SK-N-SH (cell line): ENCODE results near the gene NR6A1. TPM values are rescaled to one million over a fixed set of nuclear protein-coding genes. Genes with fewer than 3 reads are reported as not detected.

Experiments used
- CTCF ChIA-PET: fragments of 300-600, 350-600 bp; formaldehyde crosslinking; extraction: SDS; loops from one replicate; lab custom pipeline; 2021; lab: Yijun Ruan, JAX
- POLR2A ChIA-PET: fragments of 350-600 bp; sonication (Branson Sonifier 250); formaldehyde crosslinking; extraction: SDS; loops from one replicate; lab custom pipeline; 2020; ENCODE audit warnings: antibody characterized with exemption, inconsistent platforms; lab: Yijun Ruan, JAX
- DNase-seq: peaks from one replicate; pipeline ENCODE4 v3.0.0; 2012
- H2AFZ ChIP-seq: fragments of 200-600 bp; sonication (generic); 2 replicates; pipeline ENCODE4 v1.8.1; 2016; ENCODE audit warnings: antibody characterized with exemption, mild to moderate bottlenecking, low read depth
- H3F3A ChIP-seq: fragments of 200-600 bp; sonication (generic); replicated peaks from 2 replicates; pipeline ENCODE3; 2016; ENCODE audit warnings: antibody characterized with exemption, mild to moderate bottlenecking; ENCODE audit not compliant: insufficient read depth
- H3K27ac ChIP-seq, 2 experiments: fragments of 200-500 bp in 1 of 2; fragments of 200-600 bp in 1 of 2; sonication (Bioruptor generic) in 1 of 2; sonication (generic), shearing (Covaris generic) in 1 of 2; 2 replicates each; pipeline versions ENCODE4 v1.5.1 to v1.6.1; 2014 to 2016; ENCODE audit warnings: low read depth in 2 of 2, inconsistent platforms in 1 of 2, low read length in 1 of 2, mild to moderate bottlenecking in 1 of 2, mixed read lengths in 1 of 2
- H3K27me3 ChIP-seq: fragments of 200-600 bp; sonication (generic), shearing (Covaris generic); 2 replicates; pipeline ENCODE4 v1.6.1; 2016; ENCODE audit warnings: mixed run types; ENCODE audit not compliant: insufficient read depth
- H3K36me3 ChIP-seq, 2 experiments: fragments of 200-500 bp in 1 of 2; fragments of 200-600 bp in 1 of 2; sonication (Bioruptor generic) in 1 of 2; sonication (generic) in 1 of 2; replicated peaks in 1 of 2; 2 replicates each; pipeline versions ENCODE3 to v1.5.1; 2014 to 2016; ENCODE audit warnings: low read length in 1 of 2, mild to moderate bottlenecking in 1 of 2; ENCODE audit not compliant: insufficient read depth in 2 of 2, control insufficient read depth in 1 of 2
- H3K4me1 ChIP-seq, 2 experiments: fragments of 200-500 bp in 1 of 2; fragments of 200-600 bp in 1 of 2; sonication (Bioruptor generic) in 1 of 2; sonication (generic), shearing (Covaris generic) in 1 of 2; 2 replicates each; pipeline versions ENCODE4 v1.5.1 to v1.6.1; 2014 to 2016; ENCODE audit warnings: low read depth in 1 of 2, low read length in 1 of 2, mixed run types in 1 of 2; ENCODE audit not compliant: insufficient read depth in 2 of 2, control insufficient read depth in 1 of 2
- H3K4me2 ChIP-seq: fragments of 200-600 bp; sonication (generic), shearing (Covaris generic); 2 replicates; pipeline ENCODE4 v1.6.1; 2017; ENCODE audit warnings: mixed run types
- H3K4me3 ChIP-seq, 2 experiments: fragments of 200-500 bp in 1 of 2; fragments of 200-600 bp in 1 of 2; sonication (Bioruptor generic) in 1 of 2; sonication (generic), shearing (Covaris generic) in 1 of 2; 2 replicates each; pipeline versions ENCODE4 v1.5.1 to v1.8.1; 2014 to 2016; ENCODE audit warnings: low read depth in 2 of 2, inconsistent platforms in 1 of 2, low read length in 1 of 2, mild to moderate bottlenecking in 1 of 2, mixed read lengths in 1 of 2, moderate library complexity in 1 of 2
- H3K79me2 ChIP-seq: fragments of 200-600 bp; sonication (generic); 2 replicates; pipeline ENCODE4 v1.8.1; 2017; ENCODE audit warnings: mild to moderate bottlenecking; ENCODE audit not compliant: insufficient read depth
- H3K9ac ChIP-seq: fragments of 200-600 bp; sonication (generic); 2 replicates; pipeline ENCODE4 v1.6.1; 2017; ENCODE audit warnings: mixed run types
- H3K9me2 ChIP-seq: fragments of 200-600 bp; sonication (generic); 2 replicates; pipeline ENCODE4 v1.6.1; 2017; ENCODE audit warnings: mixed run types
- H3K9me3 ChIP-seq: fragments of 200-600 bp; sonication (generic); 2 replicates; pipeline ENCODE4 v1.6.1; 2017; ENCODE audit warnings: mixed run types, mild to moderate bottlenecking, moderate library complexity
- H4K20me1 ChIP-seq: fragments of 200-600 bp; sonication (generic); 2 replicates; pipeline ENCODE4 v1.6.1; 2017; ENCODE audit warnings: mild to moderate bottlenecking, mixed run types; ENCODE audit not compliant: insufficient read depth
- CTCF ChIP-seq: fragments of 200-600 bp; sonication (generic); IDR thresholded peaks from 2 replicates; pipeline ENCODE4 v1.6.1; 2017; ENCODE audit warnings: antibody characterized with exemption, mild to moderate bottlenecking, moderate library complexity
- ELF1 ChIP-seq: IDR thresholded peaks from 2 replicates; pipeline ENCODE4 v1.4.0; 2012
- EZH2phosphoT487 ChIP-seq: fragments of 200-600 bp; sonication (generic); IDR thresholded peaks from 2 replicates; pipeline ENCODE4 v1.6.1; 2017; ENCODE audit warnings: low read depth, mixed run types, mild to moderate bottlenecking, antibody characterized with exemption, moderate library complexity, borderline replicate concordance
- FOSL2 ChIP-seq: IDR thresholded peaks from 2 replicates; pipeline ENCODE4 v1.4.0; 2012; ENCODE audit warnings: low read depth, mild to moderate bottlenecking, moderate library complexity, borderline replicate concordance
- FOXJ3 ChIP-seq: sonication (generic); formaldehyde crosslinking; IDR thresholded peaks from 2 replicates; pipeline ENCODE4 v1.5.1; 2020; ENCODE audit warnings: mild to moderate bottlenecking, missing genetic modification reagents
- GABPA ChIP-seq: IDR thresholded peaks from 2 replicates; pipeline ENCODE4 v1.4.0; 2012; ENCODE audit warnings: low read depth, mild to moderate bottlenecking
- IRF3 ChIP-seq: fragments of 150-350 bp; IDR thresholded peaks from 2 replicates; pipeline ENCODE4 v1.6.1; 2016; ENCODE audit warnings: mild to moderate bottlenecking, low read depth, low read length
- NFIC ChIP-seq: IDR thresholded peaks from 2 replicates; pipeline ENCODE4 v1.4.0; 2012; ENCODE audit warnings: borderline replicate concordance
- POLR2AphosphoS5 ChIP-seq: IDR thresholded peaks from 2 replicates; pipeline ENCODE4 v1.6.1; 2012; ENCODE audit warnings: low read depth, low read length
- RCOR1 ChIP-seq: fragments of 150-350 bp; IDR thresholded peaks from 2 replicates; pipeline ENCODE4 v1.6.1; 2017; ENCODE audit warnings: antibody characterized with exemption, low read length
- REST ChIP-seq: IDR thresholded peaks from 2 replicates; pipeline ENCODE4 v1.6.1; 2012; ENCODE audit warnings: mild to moderate bottlenecking, low read depth, low read length, moderate library complexity
- RFX5 ChIP-seq: IDR thresholded peaks from 2 replicates; pipeline ENCODE4 v1.6.1; 2012; ENCODE audit warnings: mild to moderate bottlenecking, improper control_type of control experiment, low read length
- RXRA ChIP-seq: IDR thresholded peaks from 2 replicates; pipeline ENCODE4 v1.4.0; 2012; ENCODE audit warnings: low read depth, mild to moderate bottlenecking, borderline replicate concordance
- SIN3A ChIP-seq: IDR thresholded peaks from 2 replicates; pipeline ENCODE4 v1.6.1; 2012; ENCODE audit warnings: low read depth, mild to moderate bottlenecking, low read length, moderate library complexity, borderline replicate concordance
- SMC3 ChIP-seq: IDR thresholded peaks from 2 replicates; pipeline ENCODE4 v1.6.1; 2012; ENCODE audit warnings: low read depth, low read length, improper control_type of control experiment
- USF2 ChIP-seq: fragments of 150-350 bp; IDR thresholded peaks from 2 replicates; pipeline ENCODE4 v1.6.1; 2017; ENCODE audit warnings: antibody characterized with exemption, low read length, low read depth, borderline replicate concordance
- YY1 ChIP-seq: IDR thresholded peaks from 2 replicates; pipeline ENCODE4 v1.4.0; 2012; ENCODE audit warnings: low read depth, mild to moderate bottlenecking
- ZBTB33 ChIP-seq: IDR thresholded peaks from 2 replicates; pipeline ENCODE4 v1.4.0; 2012; ENCODE audit warnings: low read depth, borderline replicate concordance
- WGBS: methylation state at CpG from one replicate; pipeline ENCODE4 v1.1.6; 2017; ENCODE audit warnings: low lambda C conversion rate; 5-methylcytosine and 5-hydroxymethylcytosine counted together
- polyA plus RNA-seq, 3 experiments: library from polyadenylated mRNA; depleted of rRNA; stranded (reverse); fragments of >200 nt; gene quantifications; 2 replicates each; pipeline ENCODE4 v1.2.3, GENCODE V29; 2012

Gene NR6A1
- polyA plus RNA-seq, 1 of the 3 experiments (the other 2 are of a cell fraction), result 1.2 TPM

- POLR2A ChIA-PET, result no interaction called here
- 92% methylated on average over 1 of the region's 1 CpG for WGBS
- TF ChIP-seq NFIC, result no peak
- no peak for TF ChIP-seq EZH2phosphoT487
- no peak for TF ChIP-seq SIN3A
- no peak for TF ChIP-seq USF2
- no peak for TF ChIP-seq ZBTB33
- no peak for TF ChIP-seq RXRA
- no peak for TF ChIP-seq CTCF
- TF ChIP-seq POLR2AphosphoS5, result no peak
- TF ChIP-seq SMC3, result no peak
- TF ChIP-seq RFX5, result no peak
- TF ChIP-seq RCOR1, result no peak
- TF ChIP-seq FOSL2, result no peak
- no peak for TF ChIP-seq YY1
- TF ChIP-seq GABPA, result no peak
- TF ChIP-seq FOXJ3 (CRISPR knock-in tag), result no peak
- no peak for TF ChIP-seq IRF3
- TF ChIP-seq ELF1, result no peak
- TF ChIP-seq REST, result no peak
Measured at GRCh38 chr9:124549016-124549415, 222.1 kb downstream of the NR6A1 start.

More at GRCh38 chr9:124549016-124549415, 222.1 kb downstream of the NR6A1 start:
- H3K27ac ChIP-seq, result no peak overlapping the region
- H3K9me2 ChIP-seq, result no peaks in the 10 kb centered on the region
- DNase-seq, result no peak
- H3K9me3 ChIP-seq, result no peaks in the 10 kb centered on the region
- H3K9ac ChIP-seq, result no peak overlapping the region
- H3K36me3 ChIP-seq, result no peaks in the 10 kb centered on the region
- CTCF ChIA-PET, result interaction anchor here (1.1 to 3.9 kb wide), 7 partner anchors 12 to 304 kb away, joined by 3 to 15 read pairs (median 3); partner anchors contain the start of genes NR6A1 and WDR38
- no peaks in the 10 kb centered on the region for H4K20me1 ChIP-seq
- H3K27me3 ChIP-seq, result no peaks in the 10 kb centered on the region
- no peak overlapping the region for H2AFZ ChIP-seq
- H3K4me2 ChIP-seq, result no peak overlapping the region
- H3F3A ChIP-seq, result no peaks in the 10 kb centered on the region
- H3K4me1 ChIP-seq, result peaks cover 3 to 5% of the 10 kb centered on the region in 2 experiments; a peak in 2 of 4 replicates
- H3K79me2 ChIP-seq, result no peaks in the 10 kb centered on the region
- H3K4me3 ChIP-seq, result no peak overlapping the region
